Measurements from ENCODE around the gene MACROH2A1. TPM values are rescaled to one million over a fixed set of nuclear protein-coding genes. Genes with fewer than 3 reads are reported as not detected.
"Not testable (repeated sequence)": the region's sequence is repeated elsewhere in the genome, so short reads cannot be mapped to it uniquely, and the experiment has no call there.

The MACROH2A1 gene
- total RNA-seq, 2 experiments from 2014 or later = 159 to 190 TPM

GRCh38 chr5:135371622-135372232 is 27.3 kb downstream of the MACROH2A1 start:
- intact Hi-C loops (cut with DNase I, micrococcal nuclease) = no loop called here
- Mint-ChIP-seq H3K36me3 (ENCODE audit: low read depth) (peaks cover 70% of the 10 kb centered on the region), H3K9me3 (ENCODE audit: low read depth) (no peaks in the 10 kb centered on the region), H3K4me3 (no peak overlapping the region), H3K4me1 (peaks cover 43% of the 10 kb centered on the region), H3K27ac (no peak overlapping the region), H3K27me3 (no peaks in the 10 kb centered on the region)
- ATAC-seq = no peak
- no peak for DNase-seq
- POLR2A ChIA-PET = no interaction called here
- CTCF ChIA-PET = interaction anchor here (0.7 to 1.4 kb wide), 3 partner anchors 13 to 288 kb away, joined by 3 read pairs; no protein-coding TSS in a partner anchor

- DNase-seq (no peak), ATAC-seq (no peak)
- H3K36me3 Mint-ChIP-seq (ENCODE audit: low read depth) = peaks cover 66% of the 10 kb centered on the region
- peaks cover 28% of the 10 kb centered on the region for H3K4me1 Mint-ChIP-seq
- no peak overlapping the region for H3K27ac Mint-ChIP-seq
- intact Hi-C loops (cut with DNase I, micrococcal nuclease) = no loop called here
- CTCF ChIA-PET = interaction anchor here (0.8 to 0.9 kb wide), 2 partner anchors 17 to 56 kb away, joined by 3 to 4 read pairs; no protein-coding TSS in a partner anchor
- no peak overlapping the region for H3K4me3 Mint-ChIP-seq
- no peaks in the 10 kb centered on the region for H3K27me3 Mint-ChIP-seq
- POLR2A ChIA-PET = no interaction called here
- H3K9me3 Mint-ChIP-seq (ENCODE audit: low read depth) = no peaks in the 10 kb centered on the region
Measured at GRCh38 chr5:135369952-135370351, 29.1 kb downstream of the MACROH2A1 start.

GRCh38 chr5:135367554-135367953 is 31.5 kb downstream of the MACROH2A1 start:
- no peaks in the 10 kb centered on the region for H3K27me3 Mint-ChIP-seq
- peaks cover 16% of the 10 kb centered on the region for H3K4me1 Mint-ChIP-seq
- no peaks in the 10 kb centered on the region for H3K9me3 Mint-ChIP-seq (ENCODE audit: low read depth)
- peaks cover 67% of the 10 kb centered on the region for H3K36me3 Mint-ChIP-seq (ENCODE audit: low read depth)
- CTCF ChIA-PET = interaction anchor here (0.7 kb wide), 1 partner anchor 198 kb away, joined by 3 read pairs; no protein-coding TSS in a partner anchor
- no peak for ATAC-seq
- DNase-seq = no peak
- no peak overlapping the region for H3K27ac Mint-ChIP-seq
- intact Hi-C loops (cut with DNase I, micrococcal nuclease) = no loop called here
- POLR2A ChIA-PET = no interaction called here
- no peak overlapping the region for H3K4me3 Mint-ChIP-seq

- Mint-ChIP-seq H3K36me3 (ENCODE audit: low read depth) (peaks cover 64% of the 10 kb centered on the region), H3K27ac (no peak overlapping the region), H3K9me3 (ENCODE audit: low read depth) (no peaks in the 10 kb centered on the region), H3K4me1 (peaks cover 14% of the 10 kb centered on the region), H3K27me3 (no peaks in the 10 kb centered on the region), H3K4me3 (no peak overlapping the region)
- ChIA-PET CTCF (no interaction called here), POLR2A (no interaction called here)
- no peak for DNase-seq
- no peak for ATAC-seq
- intact Hi-C loops (cut with DNase I, micrococcal nuclease) = no loop called here
Measured at GRCh38 chr5:135367076-135367475, 32.0 kb downstream of the MACROH2A1 start.

- peaks cover 62% of the 10 kb centered on the region for H3K36me3 Mint-ChIP-seq (ENCODE audit: low read depth)
- no peak overlapping the region for H3K4me3 Mint-ChIP-seq
- intact Hi-C loops (cut with DNase I, micrococcal nuclease) = no loop called here
Measured at GRCh38 chr5:135365281-135365680, 33.8 kb downstream of the MACROH2A1 start.

GRCh38 chr5:135364421-135365262 is 34.4 kb downstream of the MACROH2A1 start:
- peaks cover 16% of the 10 kb centered on the region for H3K4me1 Mint-ChIP-seq
- intact Hi-C loops (cut with DNase I, micrococcal nuclease) = no loop called here
- H3K27ac Mint-ChIP-seq = no peak overlapping the region
- ChIA-PET CTCF (no interaction called here), POLR2A (no interaction called here)
- DNase-seq (no peak), ATAC-seq (no peak)
- no peaks in the 10 kb centered on the region for H3K9me3 Mint-ChIP-seq (ENCODE audit: low read depth)
- no peaks in the 10 kb centered on the region for H3K27me3 Mint-ChIP-seq
- peaks cover 59% of the 10 kb centered on the region for H3K36me3 Mint-ChIP-seq (ENCODE audit: low read depth)
- no peak overlapping the region for H3K4me3 Mint-ChIP-seq

More at GRCh38 chr5:135365281-135365680, 33.8 kb downstream of the MACROH2A1 start:
- POLR2A ChIA-PET = no interaction called here
- H3K27me3 Mint-ChIP-seq = no peaks in the 10 kb centered on the region
- DNase-seq (no peak), ATAC-seq (no peak)
- no peak overlapping the region for H3K27ac Mint-ChIP-seq
- CTCF ChIA-PET = no interaction called here
- peaks cover 18% of the 10 kb centered on the region for H3K4me1 Mint-ChIP-seq
- no peaks in the 10 kb centered on the region for H3K9me3 Mint-ChIP-seq (ENCODE audit: low read depth)

- intact Hi-C loops (cut with DNase I, micrococcal nuclease); CTCF ChIA-PET; H3K4me3 Mint-ChIP-seq; H3K27me3 Mint-ChIP-seq; H3K27ac Mint-ChIP-seq; POLR2A ChIA-PET; H3K9me3 Mint-ChIP-seq (ENCODE audit: low read depth); DNase-seq; ATAC-seq: not testable (repeated sequence)
- H3K36me3 Mint-ChIP-seq (ENCODE audit: low read depth) = peaks cover 58% of the 10 kb centered on the region
- peaks cover 16% of the 10 kb centered on the region for H3K4me1 Mint-ChIP-seq
Measured at GRCh38 chr5:135363342-135363741, 35.7 kb downstream of the MACROH2A1 start.

GRCh38 chr5:135362102-135362501 is 36.9 kb downstream of the MACROH2A1 start:
- Mint-ChIP-seq H3K4me3 (no peak overlapping the region), H3K27ac (no peak overlapping the region), H3K4me1 (peaks cover 16% of the 10 kb centered on the region), H3K36me3 (ENCODE audit: low read depth) (peaks cover 54% of the 10 kb centered on the region), H3K27me3 (no peaks in the 10 kb centered on the region), H3K9me3 (ENCODE audit: low read depth) (no peaks in the 10 kb centered on the region)
- ATAC-seq (no peak), DNase-seq (no peak)
- intact Hi-C loops (cut with DNase I, micrococcal nuclease) = no loop called here
- POLR2A ChIA-PET = no interaction called here
- CTCF ChIA-PET = interaction anchor here (1.0 kb wide), 1 partner anchor 15 kb away, joined by 5 read pairs; no protein-coding TSS in a partner anchor

GRCh38 chr5:135360278-135361274 is 38.5 kb downstream of the MACROH2A1 start:
- intact Hi-C loops (cut with DNase I, micrococcal nuclease) = no loop called here

GRCh38 chr5:135359374-135360165 is 39.5 kb downstream of the MACROH2A1 start:
- H3K27me3 Mint-ChIP-seq = no peaks in the 10 kb centered on the region

More at GRCh38 chr5:135360278-135361274, 38.5 kb downstream of the MACROH2A1 start:
- POLR2A ChIA-PET = interaction anchor here (0.6 kb wide), 1 partner anchor 324 kb away, joined by 3 read pairs; no protein-coding TSS in a partner anchor
- Mint-ChIP-seq H3K36me3 (ENCODE audit: low read depth) (peaks cover 48% of the 10 kb centered on the region), H3K4me3 (no peak overlapping the region), H3K9me3 (ENCODE audit: low read depth) (no peaks in the 10 kb centered on the region), H3K4me1 (peaks cover 16% of the 10 kb centered on the region), H3K27ac (no peak overlapping the region), H3K27me3 (no peaks in the 10 kb centered on the region)
- CTCF ChIA-PET = interaction anchor here (0.6 to 1.0 kb wide), 3 partner anchors 60 to 1945 kb away, joined by 3 to 4 read pairs (median 3); no protein-coding TSS in a partner anchor
- ATAC-seq (no peak), DNase-seq (no peak)

More at GRCh38 chr5:135359374-135360165, 39.5 kb downstream of the MACROH2A1 start:
- no peak overlapping the region for H3K27ac Mint-ChIP-seq
- peaks cover 43% of the 10 kb centered on the region for H3K36me3 Mint-ChIP-seq (ENCODE audit: low read depth)
- DNase-seq = no peak
- intact Hi-C loops (cut with DNase I, micrococcal nuclease) = no loop called here
- H3K4me1 Mint-ChIP-seq = peaks cover 16% of the 10 kb centered on the region
- no peaks in the 10 kb centered on the region for H3K9me3 Mint-ChIP-seq (ENCODE audit: low read depth)
- ChIA-PET CTCF (no interaction called here), POLR2A (no interaction called here)
- H3K4me3 Mint-ChIP-seq = no peak overlapping the region
- no peak for ATAC-seq
